Astrocyte (in vitro differentiated cells and primary cell): ENCODE data around the gene ZNF678.

Experiments
- CTCF ChIP-seq: IDR thresholded peaks from 2 replicates; pipeline ENCODE4 v1.5.1; 2011; ENCODE audit warnings: low read depth, mild to moderate bottlenecking, inconsistent platforms, low read length, moderate library complexity; ENCODE audit not compliant: insufficient read depth
- EZH2 ChIP-seq: IDR thresholded peaks from 2 replicates; pipeline ENCODE4 v1.6.1; 2012; ENCODE audit warnings: mild to moderate bottlenecking, low read length, inconsistent platforms; ENCODE audit not compliant: insufficient read depth

- TF ChIP-seq CTCF (no peak), EZH2 (no peak)
Measured at GRCh38 chr1:227559499-227559898, 3.9 kb upstream of the ZNF678 start.
